ENCODE measurements around the gene MTHFS. TPM values are rescaled to one million over a fixed set of nuclear protein-coding genes. Genes with fewer than 3 reads are reported as not detected.
A peak's percentile ranks its signal among the peaks of the same experiment; 100 is the strongest.

The MTHFS gene
- total RNA-seq, 1 donor from 2014 or later, result 6.1 TPM

DNA sequence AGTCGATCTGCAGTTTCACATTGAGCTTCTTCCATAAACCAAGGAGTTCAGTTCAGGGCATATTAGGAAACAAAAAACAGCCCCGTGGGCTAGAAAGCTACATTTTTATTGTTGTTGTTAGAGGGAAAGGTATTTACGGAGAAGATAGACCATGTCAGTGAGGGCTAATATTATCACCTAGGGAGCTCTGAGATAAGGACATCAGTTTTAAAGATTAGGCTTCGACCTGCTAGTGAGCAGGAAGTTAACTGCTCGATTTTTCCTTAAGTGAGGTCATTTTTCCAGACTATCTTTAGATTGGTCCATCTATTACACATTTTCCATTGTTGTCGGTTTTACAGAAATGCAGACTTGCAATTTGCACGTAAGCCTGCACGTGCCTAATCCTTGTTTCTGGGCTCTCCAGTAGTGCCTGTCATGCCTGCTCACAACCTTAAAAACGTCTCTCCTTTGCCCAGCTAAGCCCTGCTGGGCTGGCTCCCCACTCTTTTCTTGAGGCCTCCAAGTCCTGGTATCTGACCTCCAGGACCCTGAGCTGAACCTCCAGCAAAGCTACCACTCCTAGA is 72.6 kb downstream of the MTHFS start:
- DNase-seq (ENCODE audit: low spot score in 2 of 2) (no peak), FAIRE-seq (no peak)

DNA sequence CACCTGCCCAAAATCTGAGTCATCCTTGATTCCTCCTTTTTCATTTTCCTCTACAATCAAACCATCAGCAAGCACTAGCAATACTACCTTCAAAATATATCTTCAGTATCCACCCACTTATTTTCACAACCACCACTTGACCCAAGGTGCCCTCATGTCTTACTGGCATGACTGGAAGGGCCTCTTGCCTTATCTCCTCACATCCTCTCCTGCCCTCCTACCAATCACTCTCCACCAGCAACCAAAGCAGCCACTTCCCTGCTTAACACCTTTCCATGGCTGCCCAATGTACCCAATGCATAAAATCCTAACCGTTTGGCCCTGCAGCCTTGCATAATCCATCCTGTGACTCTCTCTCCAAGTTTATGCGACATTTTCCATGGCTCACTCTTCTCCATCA is 76.0 kb downstream of the MTHFS start:
- FAIRE-seq (no peak), DNase-seq (ENCODE audit: low spot score in 2 of 2) (no peak)

DNA sequence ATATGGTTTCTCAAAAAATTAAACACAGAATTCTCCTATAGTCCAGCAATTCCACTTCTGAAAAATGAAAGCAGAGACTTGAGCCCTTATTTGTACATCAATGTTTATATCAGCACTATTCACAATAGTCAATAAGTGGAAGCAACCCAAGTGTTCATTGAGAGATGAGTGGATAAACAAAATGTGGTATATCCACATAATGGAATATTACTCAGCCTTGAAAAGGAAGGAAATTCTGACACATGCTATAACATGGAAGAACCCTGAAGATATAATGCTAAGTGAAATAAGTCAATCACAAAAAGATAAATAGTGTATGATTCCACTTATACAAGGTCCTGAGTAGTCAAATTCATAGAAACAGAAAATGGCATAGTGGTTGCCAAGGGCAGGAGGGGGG is 76.6 kb downstream of the MTHFS start:
- no peak for FAIRE-seq
- DNase-seq (ENCODE audit: low spot score in 2 of 2), result no peak

DNA sequence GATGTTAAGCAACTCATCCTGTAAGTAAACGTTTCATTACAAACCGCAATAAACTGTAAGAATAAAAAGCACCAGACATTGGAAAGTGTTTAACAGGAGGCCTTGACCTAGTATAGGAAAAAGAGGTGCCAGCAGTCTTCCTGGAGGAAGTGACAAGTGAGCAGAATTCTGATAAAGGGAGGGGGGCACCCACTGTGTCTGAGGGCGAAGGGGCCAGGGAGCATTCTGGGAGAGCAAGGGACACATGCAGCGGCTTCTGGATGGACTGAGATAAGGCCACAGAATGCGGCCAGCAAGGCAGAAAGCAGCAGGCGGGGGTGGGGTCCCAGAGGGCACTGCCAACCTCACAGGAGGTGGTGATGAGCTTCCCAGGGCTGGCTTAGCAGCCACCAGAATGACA is 80.2 kb downstream of the MTHFS start:
- FAIRE-seq (no peak), DNase-seq (ENCODE audit: low spot score in 2 of 2) (no peak)

DNA sequence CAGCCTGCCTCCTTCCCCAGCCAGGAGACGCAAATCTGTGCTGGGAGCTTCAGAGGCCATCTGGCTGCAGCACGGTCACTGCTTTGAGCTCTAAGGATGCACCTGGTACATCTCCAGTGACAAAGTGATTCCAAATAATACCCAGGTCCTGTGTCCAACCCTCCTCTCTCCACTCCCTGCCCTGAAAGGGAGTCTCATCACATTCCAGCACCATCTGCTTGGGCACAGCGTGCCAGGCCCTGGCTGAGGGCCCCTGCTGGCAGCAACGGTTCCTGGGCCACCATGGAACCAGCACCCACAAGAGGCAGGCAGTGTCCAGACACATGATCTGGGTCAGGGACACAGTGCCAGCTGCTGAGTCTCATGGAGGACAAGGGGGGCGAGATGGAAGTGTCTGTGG is 81.3 kb downstream of the MTHFS start:
- FAIRE-seq (no peak), DNase-seq (ENCODE audit: low spot score in 2 of 2) (no peak)

DNA sequence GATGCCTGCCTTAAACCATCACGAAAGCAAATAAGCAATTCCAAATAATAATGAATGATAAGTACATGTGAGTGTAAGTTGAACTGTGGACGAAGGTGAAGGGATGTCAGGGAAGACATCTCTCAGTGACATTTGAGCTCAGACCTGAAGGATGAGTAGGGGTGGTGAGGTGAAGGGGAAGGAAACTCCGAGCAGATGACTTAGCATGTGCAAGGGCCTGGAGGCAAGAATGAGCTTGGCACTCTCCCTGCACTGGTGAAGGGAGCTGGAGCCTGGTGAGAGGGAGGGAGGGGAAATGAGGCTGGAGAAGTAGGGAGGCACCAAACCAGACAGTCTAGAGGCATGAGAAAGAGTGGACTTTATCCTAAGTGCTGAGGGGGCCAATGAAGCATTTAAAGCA is 84.3 kb downstream of the MTHFS start:
- no peak for FAIRE-seq

DNA sequence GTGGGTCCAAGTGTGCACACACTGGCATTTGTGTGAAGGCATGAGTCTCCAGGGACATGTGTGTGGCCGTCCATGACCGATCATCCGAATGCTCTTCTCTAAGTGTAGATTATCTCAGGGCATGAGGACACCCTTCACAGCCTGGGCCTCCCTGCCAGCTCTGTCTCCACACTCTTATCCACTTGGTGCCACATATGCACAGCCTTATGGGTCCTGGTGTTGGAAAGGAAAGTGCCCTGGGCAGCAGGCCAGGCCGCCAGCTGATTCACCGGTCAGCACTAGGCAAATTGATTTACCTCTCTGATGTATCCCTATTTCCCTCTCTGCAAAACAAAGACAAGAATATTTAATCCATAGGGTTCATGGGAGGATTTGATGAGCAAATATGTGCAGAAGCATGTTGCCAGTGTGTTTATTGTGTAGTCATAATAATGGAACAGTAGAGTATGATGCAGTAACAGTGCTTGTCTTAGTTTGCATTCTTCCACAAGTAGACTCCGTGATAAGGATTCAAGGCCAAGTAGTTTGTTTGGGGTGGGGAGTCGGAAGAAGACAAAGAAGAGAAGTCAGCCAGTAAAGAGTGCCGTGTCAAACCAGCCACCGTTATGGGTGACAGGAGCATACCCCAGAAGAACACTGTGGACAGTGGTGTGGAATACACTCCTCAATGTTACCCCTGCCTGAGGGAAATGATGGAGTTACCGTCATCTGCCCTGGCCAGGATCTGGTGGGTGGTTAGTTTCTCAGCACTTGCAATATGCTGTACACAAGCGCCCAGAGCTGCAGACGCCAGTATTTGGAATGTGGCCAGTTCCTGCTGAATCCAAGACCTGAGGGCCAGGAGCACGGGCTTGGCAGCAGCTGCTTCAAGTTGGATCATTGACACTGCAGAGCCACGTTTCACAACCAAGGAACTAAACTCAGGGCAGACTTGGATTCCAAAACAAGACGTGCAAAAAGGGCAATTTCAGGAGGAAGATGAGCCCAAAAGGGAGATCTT is 85.1 kb downstream of the MTHFS start:
- peak in 1 of 2 donors; percentile 25 for DNase-seq (ENCODE audit: low spot score in 2 of 2)
- FAIRE-seq, result no peak

More for the DNA sequence above, 84.3 kb downstream of the MTHFS start:
- no peak for DNase-seq (ENCODE audit: low spot score in 2 of 2)

DNA sequence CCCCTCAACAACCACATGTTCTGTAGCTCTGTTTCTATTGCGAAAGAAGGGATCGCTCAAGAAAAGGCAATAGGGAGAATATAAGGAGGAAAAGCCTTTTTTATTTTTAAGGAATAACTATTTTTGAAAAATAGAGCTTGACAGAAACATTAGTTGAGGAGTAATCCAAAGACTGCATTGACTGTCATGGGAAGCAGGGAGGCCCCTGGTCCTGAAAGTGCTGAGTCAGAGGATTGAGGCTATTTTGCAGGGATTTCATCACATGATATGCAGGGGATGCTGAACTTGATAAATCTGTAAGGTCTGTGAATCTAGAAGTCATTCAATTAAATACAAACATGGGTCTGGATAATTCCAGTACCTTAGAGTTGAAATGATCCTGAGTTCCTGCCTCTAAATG is 92.0 kb downstream of the MTHFS start:
- FAIRE-seq (no peak), DNase-seq (ENCODE audit: low spot score in 2 of 2) (no peak)

DNA sequence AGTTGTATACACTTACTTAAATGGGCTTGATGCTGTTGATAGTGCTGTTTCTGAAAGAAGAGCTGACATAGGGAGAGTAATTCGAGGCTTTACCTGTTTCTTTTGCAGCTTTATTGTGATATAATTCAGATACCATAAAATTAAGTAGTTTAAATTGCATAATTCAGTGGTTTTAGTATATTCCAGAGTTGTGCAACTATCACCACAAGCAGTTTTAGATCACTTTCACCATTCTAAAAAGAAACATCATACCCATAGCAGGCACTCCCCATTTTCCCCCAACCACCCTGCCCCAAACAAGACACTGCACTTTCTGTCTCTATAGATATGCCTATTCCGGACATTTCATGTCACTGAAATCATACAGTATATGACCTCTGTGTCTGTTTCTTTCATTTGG is 98.5 kb downstream of the MTHFS start:
- DNase-seq (ENCODE audit: low spot score in 2 of 2), result no peak
- FAIRE-seq, result no peak

Small RNAs within 50 kb of the gene (small RNA-seq; reads per million reads assigned to genes)
- gene RNU6-667P, result not detected

Other genes starting within 250 kb of the MTHFS start
- gene BCL2A1, start 74.2 kb upstream of the MTHFS start, total RNA-seq, result 0.82 TPM
- gene ZFAND6, start 162.7 kb upstream of the MTHFS start, total RNA-seq, result 151 TPM